GM19468 (cell line): ENCODE results near the gene GFOD1.
A peak's percentile ranks its signal among the peaks of the same experiment; 100 is the strongest.
"Not testable (repeated sequence)": the region's sequence is repeated elsewhere in the genome, so short reads cannot be mapped to it uniquely, and the experiment has no call there.

Experiments used
- ATAC-seq: cut with Tn5 transposase; IDR thresholded peaks from one replicate; pipeline ENCODE4 v1.9.1; 2021; ENCODE audit warnings: mild to moderate bottlenecking, moderate library complexity, moderate number of reproducible peaks; ENCODE audit not compliant: unreplicated experiment; ENCODE audit errors: extremely low read depth

Gene GFOD1

DNA sequence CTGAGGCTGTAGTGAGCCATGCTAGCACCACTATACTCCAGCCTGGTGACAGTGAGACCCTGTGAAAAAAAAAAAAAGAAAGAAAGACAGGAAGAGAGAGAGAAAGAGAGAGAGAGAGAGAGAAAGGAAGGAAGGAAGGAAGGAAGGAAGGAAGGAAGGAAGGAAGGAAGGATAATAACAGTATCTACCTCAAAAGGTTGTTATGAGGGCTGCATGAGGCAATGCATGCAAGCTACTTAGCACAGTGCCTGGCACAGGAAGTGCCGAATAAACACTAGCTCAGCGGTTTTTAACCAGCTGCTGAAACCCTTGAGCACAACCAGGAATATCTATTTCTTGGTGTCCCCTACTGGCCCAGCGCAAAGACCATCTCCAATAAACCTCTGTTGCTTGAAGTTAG lies 96.7 kb downstream of the GFOD1 start:
- no peak for ATAC-seq

DNA sequence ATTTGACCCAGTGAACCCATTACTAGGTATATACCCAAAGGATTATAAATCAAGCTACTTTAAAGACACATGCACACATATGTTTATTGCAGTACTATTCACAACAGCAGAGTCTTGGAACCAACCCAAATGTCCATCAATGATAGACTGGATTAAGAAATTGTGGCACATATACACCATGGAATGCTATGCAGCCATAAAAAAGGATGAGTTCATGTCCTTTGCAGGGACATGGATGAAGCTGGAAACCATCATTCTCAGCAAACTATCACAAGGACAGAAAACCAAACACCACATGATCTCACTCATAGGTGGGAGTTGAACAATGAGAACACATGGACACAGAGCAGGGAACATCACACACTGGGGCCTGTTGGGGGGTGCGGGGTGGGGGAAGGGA lies 98.2 kb downstream of the GFOD1 start:
- ATAC-seq, result not testable (repeated sequence)

GRCh38 chr6:13388769-13389168 lies 98.6 kb downstream of the GFOD1 start:
- ATAC-seq, result not testable (repeated sequence)

DNA sequence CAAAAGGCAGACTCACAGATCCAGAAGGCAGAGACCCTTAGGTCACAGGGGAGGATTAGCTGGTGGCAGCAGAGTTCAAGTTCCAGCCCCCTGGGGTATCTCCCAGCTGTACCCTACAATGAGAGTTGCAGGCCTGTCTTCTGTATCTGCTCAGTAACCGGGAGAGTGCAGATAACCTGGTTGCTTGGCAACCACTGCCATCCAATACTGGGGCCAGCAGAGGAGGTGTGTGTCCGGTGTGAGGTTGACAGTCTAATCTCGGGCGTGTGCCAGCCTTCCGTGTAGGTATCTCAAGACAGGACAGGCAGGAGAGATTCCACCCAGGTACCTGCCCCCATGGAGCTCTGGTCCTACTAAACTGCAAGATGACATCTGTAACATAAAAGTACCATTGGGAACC lies 102.4 kb downstream of the GFOD1 start:
- ATAC-seq, result no peak

DNA sequence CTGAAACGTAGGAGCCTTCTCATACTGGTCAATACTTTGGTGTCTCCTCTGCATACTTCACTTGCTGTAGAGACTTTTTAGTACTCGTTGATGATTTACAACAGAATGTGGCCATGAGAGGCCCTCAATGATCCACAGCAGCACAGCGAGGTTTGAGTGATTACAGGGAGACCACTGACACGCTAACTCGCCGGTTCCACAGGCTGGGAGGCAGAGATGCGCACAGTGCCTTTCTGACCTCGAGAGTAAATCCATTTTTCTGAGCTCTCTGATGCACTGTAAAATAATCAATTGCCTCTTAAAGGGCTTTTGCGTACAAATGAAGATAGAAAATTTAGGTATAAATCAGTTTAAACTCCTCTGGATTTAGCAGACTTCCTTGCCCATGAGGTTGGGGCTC lies 102.9 kb downstream of the GFOD1 start:
- no peak for ATAC-seq

DNA sequence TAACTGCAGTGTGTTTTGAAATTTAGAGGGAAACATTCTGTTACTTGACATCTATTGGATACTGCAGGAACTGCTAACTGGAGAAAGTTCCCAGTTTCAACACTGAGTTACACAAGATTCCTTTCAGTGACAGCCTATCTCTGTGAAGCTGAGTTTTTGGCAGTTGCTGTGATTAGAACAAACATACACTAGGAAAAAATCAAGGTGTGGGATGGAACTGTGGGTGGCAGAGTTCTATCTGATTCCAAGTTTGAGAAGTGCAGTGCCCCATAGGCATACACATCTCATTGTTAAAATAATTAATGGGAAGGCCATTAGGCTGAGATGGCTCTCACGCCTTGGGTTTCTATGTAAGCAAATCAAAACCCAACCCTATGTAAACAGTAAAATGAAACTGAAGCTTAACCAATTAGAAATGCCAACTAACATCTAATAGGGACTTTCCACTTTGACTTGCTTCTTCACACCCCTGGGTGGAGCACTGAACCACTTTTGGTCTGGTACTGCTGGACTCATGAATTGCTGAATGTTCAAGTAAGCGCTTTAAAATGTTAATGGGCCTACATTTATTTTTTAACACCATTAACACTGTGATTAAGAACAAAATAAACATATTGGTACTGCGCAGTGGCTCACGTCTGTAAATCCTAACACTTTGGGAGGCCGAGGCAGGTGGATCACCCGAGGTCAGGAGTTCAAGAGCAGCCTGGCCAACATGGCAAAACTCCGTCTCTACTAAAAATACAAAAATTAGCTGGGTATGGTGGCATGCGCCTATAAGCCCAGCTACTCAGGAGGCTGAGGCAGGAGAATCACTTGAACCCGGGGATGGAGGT lies 103.9 kb downstream of the GFOD1 start:
- peak; percentile 96 for ATAC-seq

DNA sequence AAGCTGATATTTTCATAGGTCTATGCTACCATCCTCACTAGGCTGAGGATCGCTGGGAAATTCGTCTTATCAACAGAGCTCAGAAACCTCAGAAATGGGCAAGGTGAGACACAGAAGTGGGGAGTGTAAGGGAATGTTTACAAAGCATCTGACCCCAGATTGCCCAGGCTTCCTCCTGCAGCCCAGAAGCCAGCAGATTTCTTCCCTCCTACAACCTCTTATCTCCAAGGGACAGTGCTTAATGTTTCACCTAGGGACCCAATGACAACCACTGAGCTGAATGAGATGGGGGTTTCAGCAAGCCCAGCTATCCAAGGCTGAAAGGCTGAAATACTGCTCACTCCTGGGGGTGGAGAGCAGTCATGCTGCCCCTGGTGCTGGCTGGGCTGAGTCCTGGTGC lies 106.6 kb downstream of the GFOD1 start:
- no peak for ATAC-seq

- ATAC-seq, result no peak
Observed at GRCh38 chr6:13378669-13379590, 108.5 kb downstream of the GFOD1 start.

GRCh38 chr6:13377054-13377758 lies 110.2 kb downstream of the GFOD1 start:
- no peak for ATAC-seq

DNA sequence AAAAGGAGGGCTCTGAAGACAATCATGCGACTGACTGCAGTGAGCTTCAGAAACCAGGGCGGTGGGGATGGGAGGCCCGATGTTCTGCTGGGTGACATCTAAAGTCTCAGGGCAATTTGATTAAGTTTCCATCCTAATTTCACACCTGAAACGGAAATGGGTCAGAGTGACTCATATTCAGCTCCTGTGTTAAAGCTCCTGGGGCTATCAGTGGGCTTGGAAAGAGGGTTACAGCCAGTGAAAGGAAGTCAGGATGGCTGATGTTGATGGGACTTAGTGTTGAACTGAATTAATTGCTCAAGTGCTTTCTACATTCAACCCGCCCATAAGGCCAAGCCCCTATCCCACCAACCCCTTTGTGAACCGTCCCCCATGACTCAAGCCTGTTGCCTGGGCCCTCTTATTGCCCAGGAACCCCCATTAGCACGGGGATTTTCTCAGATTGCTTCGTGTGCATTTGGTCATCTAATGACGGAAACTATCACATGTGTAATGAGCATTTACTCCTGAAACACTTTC lies 112.0 kb downstream of the GFOD1 start:
- peak; percentile 58 for ATAC-seq

DNA sequence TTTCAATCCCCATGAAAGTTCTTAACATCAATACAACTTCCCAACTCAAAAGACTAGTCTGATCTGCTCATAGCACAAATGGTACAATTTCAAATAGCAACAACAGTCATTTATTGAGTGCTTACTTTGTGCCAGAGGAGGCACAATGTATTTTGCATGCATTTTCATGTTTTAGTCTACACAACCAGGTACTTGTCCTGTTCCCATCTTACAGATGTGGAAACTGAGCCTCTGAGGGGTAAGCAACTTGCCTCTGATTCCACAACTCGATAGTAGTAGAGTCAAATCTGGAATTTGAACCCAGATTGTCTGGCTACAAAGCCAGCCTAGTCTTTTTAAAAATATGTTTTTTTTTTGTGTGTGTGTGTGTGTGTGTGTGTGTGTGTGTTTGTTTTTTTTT lies 113.5 kb downstream of the GFOD1 start:
- ATAC-seq, result no peak

GRCh38 chr6:13373488-13373886 lies 113.9 kb downstream of the GFOD1 start:
- no peak for ATAC-seq

GRCh38 chr6:13372688-13373487 lies 114.5 kb downstream of the GFOD1 start:
- ATAC-seq, result no peak

DNA sequence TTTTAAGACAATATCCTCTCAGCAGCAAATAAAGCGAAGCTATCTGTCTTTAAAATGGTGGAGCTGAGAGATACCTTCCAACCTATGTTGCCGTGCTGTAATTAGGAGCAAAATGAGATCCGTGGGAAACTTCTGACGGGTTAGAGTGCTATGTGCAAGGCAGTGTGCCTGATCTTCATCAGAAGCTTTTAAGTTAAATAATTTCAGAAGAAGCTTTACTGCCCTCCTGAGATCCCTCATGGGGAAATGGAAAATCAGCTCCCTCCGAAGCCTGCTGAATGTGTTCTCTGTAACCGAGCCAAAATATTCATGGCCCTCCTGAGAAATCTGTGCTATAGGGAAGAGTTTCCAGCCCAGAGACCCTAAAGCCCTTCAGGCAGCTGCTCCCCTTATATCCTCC lies 115.3 kb downstream of the GFOD1 start:
- no peak for ATAC-seq

DNA sequence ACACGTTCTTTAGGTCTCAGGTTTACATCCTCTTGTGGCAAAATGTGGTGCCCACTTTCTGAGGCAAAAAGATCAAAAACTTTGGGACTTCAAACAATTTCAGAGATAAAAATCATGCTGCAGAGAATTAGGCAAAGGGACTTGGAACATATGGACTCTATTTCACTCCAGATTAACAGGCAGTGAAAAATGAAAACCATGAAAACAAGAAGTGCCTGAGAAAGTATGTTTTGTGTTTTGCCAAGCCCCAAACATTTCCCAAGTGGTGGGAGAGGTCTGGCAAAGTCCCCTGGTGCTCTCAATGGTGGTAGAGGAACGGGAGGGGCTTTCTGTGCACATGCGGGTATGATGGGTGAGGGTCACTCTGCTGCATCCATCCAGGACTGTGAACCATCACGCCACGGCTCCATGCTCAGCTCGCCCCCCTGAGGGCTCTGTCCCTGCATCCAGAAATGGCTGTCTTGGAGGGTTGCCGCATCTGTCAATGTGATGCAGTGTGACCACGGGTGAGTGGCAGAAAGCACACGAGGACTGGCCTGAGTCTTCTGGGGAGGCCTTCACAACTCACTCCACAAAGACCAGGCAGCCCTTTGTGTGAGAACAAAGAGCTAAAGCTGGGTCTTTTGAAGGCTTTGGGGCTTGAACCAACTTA lies 115.9 kb downstream of the GFOD1 start:
- ATAC-seq, result no peak

- no peak for ATAC-seq
Observed at GRCh38 chr6:13370623-13371022, 116.8 kb downstream of the GFOD1 start.

DNA sequence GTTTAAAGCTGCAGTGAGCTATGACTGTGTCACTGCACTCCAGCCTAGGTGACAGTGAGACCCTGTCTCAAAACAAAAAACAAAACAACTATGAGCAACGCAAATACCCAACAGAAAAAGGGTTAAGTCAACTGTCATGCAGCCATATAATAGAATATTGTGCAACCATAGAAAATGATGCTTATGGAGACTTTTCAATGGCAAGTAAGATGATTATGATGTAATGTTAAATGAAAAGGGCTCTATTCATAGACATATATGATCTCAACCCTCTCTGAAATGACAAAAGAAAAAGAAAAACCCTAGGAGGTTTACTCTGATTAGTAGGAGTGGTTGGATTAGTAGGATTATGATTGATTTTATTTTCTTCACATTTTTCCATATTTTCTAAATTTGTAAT lies 117.8 kb downstream of the GFOD1 start:
- ATAC-seq, result no peak

GRCh38 chr6:13368731-13369115 lies 118.7 kb downstream of the GFOD1 start:
- ATAC-seq, result no peak

DNA sequence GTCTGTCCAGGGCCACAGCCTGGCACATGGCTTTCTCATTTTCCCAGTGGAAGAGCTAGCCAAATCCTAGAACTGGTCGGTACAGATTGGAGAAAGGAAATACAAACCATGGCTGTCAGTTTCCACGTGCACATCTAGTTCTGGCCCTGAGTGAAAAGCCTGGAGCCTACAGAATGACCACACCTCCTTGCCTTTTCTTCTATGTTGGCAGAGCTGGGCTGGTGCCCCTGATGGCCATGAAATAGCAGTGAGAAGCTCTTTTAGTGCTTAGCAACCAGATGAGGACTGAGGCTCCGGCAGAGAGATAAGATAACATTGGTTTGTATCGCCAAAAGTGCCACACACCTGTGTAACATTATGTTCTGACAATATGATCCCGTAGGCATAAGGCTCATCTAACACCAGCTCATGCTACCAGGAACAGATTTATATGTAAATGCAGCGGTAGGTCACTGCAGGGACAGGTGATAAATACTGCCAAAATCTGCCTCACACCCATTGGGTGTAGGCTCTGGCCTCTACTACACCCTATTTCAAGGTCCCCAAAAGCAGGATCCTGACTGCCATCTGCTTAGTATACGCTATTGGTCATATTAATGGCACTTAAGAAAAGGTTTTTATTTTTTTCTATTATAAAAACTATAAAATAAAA lies 119.2 kb downstream of the GFOD1 start:
- no peak for ATAC-seq
